NT2/D1 (cell line): ENCODE results near the gene EPB41L4A.

Experiments used
- DNase-seq: peaks from one replicate; pipeline ENCODE4 v3.0.0-alpha.2; 2011; ENCODE audit warnings: low read depth, low spot score
- H3K27me3 ChIP-seq: 2 replicates; pipeline ENCODE4 v1.6.0; 2011; ENCODE audit warnings: mild to moderate bottlenecking; ENCODE audit not compliant: insufficient read length, insufficient read depth
- H3K36me3 ChIP-seq: 2 replicates; pipeline ENCODE4 v1.6.1; 2011; ENCODE audit warnings: mild to moderate bottlenecking, low read length, mixed read lengths; ENCODE audit not compliant: insufficient read depth, insufficient read length
- H3K4me1 ChIP-seq: 2 replicates; pipeline ENCODE4 v1.5.1; 2011; ENCODE audit not compliant: insufficient read depth, insufficient read length
- H3K4me3 ChIP-seq: 2 replicates; pipeline ENCODE4 v1.5.1; 2011; ENCODE audit warnings: low read depth; ENCODE audit not compliant: insufficient read length
- H3K9ac ChIP-seq: 2 replicates; pipeline ENCODE4 v1.6.0; 2011; ENCODE audit warnings: low read depth; ENCODE audit not compliant: insufficient read length
- H3K9me3 ChIP-seq: 2 replicates; pipeline ENCODE4 v1.5.1; 2011; ENCODE audit warnings: mild to moderate bottlenecking, low read length; ENCODE audit not compliant: insufficient read depth
- SUZ12 ChIP-seq: IDR thresholded peaks from 2 replicates; pipeline ENCODE4 v1.6.1; 2011; ENCODE audit not compliant: insufficient read length, insufficient read depth; ENCODE audit errors: extremely low read depth
- YY1 ChIP-seq: IDR thresholded peaks from 2 replicates; pipeline ENCODE4 v1.6.1; 2011; ENCODE audit not compliant: insufficient read length, insufficient read depth
- ZNF274 ChIP-seq: IDR thresholded peaks from 2 replicates; pipeline ENCODE4 v1.6.1; 2011; ENCODE audit warnings: mild to moderate bottlenecking, low read depth, low read length

EPB41L4A gene

DNA sequence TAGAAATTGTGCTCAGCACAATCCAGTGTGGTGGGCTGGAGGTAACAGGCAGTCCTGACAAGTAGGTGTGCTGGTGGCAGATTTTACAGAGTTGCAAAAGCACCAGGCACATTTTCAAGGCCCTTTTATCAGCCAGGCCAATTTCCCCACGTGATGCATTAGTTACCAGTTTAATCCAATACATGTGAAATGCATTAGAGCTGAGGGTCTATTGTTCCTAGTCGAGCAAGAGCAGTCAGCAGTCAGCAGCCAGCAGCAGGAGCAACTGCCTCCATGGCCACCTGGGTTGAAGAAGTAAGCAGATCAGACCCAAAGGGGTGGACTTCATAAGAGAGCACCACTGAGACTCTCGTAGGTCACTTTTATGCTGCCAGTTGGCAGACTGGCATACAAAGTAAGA, 76.7 kb downstream of the EPB41L4A start:
- Histone ChIP-seq H3K4me3 (no peak overlapping the region), H3K36me3 (no peaks in the 10 kb centered on the region), H3K4me1 (no peaks in the 10 kb centered on the region), H3K27me3 (no peaks in the 10 kb centered on the region), H3K9ac (no peak overlapping the region), H3K9me3 (no peaks in the 10 kb centered on the region)
- TF ChIP-seq ZNF274 = no peak
- TF ChIP-seq SUZ12 = no peak
- TF ChIP-seq YY1 = no peak
- no peak for DNase-seq

DNA sequence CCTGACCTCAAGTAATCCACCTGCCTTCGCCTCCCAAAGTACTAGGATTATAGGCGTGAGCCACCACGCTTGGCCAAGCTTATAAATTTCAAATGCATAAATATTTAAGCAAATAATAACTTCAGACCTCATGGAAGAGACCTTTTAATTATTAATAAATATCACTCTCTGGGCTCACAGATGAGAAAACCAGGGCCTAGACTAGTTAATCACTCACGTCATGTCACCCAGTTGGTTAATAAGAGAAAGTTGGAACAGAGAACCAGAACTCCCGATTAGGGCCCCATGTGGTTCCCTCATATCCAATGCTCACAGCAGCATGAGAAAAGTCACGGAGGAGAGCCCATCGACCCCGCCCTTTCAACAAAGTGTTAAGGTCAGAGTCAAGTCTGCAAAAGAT, 79.3 kb downstream of the EPB41L4A start:
- H3K4me1 ChIP-seq = no peaks in the 10 kb centered on the region
- no peak overlapping the region for H3K4me3 ChIP-seq
- H3K9ac ChIP-seq = no peak overlapping the region
- DNase-seq = no peak
- no peaks in the 10 kb centered on the region for H3K9me3 ChIP-seq
- H3K27me3 ChIP-seq = no peaks in the 10 kb centered on the region
- no peaks in the 10 kb centered on the region for H3K36me3 ChIP-seq
- TF ChIP-seq ZNF274 = no peak
- TF ChIP-seq SUZ12 = no peak
- no peak for TF ChIP-seq YY1

DNA sequence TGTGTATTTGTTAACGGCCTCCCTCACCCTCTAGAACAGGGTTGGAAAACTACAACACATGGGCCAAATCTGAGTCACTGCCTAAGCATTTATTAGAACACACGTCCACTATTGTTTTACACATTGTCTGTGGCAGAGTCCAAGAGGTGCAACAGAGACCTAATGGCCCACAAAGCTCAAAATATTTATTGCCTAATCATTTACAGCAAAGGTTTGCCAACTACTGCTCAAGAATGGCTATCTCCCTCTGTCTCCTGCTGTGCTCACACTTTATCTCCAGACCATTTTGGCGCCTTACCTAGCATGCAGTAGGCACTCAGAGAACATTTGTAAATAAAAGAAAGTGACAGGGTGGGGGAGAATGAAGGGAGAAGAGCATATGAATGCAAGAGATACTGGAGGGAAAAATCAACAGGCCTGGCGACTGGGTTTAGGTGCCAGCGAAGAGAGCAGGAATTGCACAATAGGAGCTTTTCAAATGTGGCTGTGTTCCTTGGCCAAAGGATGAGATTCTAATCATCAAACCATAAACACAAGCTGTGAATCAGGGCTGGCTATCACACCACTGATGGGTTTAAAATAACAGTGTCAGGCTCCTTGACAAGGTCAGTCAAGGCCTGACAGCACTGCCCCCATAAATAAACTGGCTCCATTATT, 80.3 kb downstream of the EPB41L4A start:
- DNase-seq = no peak
- no peak overlapping the region for H3K9ac ChIP-seq
- no peaks in the 10 kb centered on the region for H3K4me1 ChIP-seq
- H3K36me3 ChIP-seq = no peaks in the 10 kb centered on the region
- TF ChIP-seq SUZ12 = no peak
- no peak for TF ChIP-seq YY1
- TF ChIP-seq ZNF274 = no peak
- H3K27me3 ChIP-seq = no peaks in the 10 kb centered on the region
- no peaks in the 10 kb centered on the region for H3K9me3 ChIP-seq
- no peak overlapping the region for H3K4me3 ChIP-seq

DNA sequence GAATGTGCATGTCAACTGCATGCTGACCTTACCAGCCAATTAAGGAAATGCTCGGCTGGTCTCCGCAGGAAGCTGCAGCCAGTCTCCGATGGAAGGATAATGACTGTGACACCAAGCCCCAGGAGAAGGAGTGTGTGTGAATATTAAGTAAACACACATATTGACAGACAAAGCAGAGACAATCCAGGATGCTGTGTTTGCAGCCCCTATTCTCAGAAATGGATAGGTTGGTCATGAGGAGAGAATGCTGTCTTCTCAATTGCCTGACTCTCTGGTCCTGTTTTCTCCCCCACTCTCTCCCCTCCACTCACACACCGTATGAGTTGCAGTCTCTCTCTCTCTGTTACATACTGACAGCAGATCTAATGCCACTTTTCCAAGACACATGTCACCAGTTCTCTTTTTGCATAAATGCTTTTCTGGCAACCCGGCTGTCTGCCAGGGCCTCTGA, 85.7 kb downstream of the EPB41L4A start:
- TF ChIP-seq YY1 = no peak
- TF ChIP-seq ZNF274 = no peak
- no peak for TF ChIP-seq SUZ12
- DNase-seq = peak; percentile 15
- Histone ChIP-seq H3K36me3 (no peaks in the 10 kb centered on the region), H3K4me3 (no peak overlapping the region), H3K27me3 (no peaks in the 10 kb centered on the region), H3K9ac (no peak overlapping the region), H3K9me3 (no peaks in the 10 kb centered on the region), H3K4me1 (peaks cover 2% of the 10 kb centered on the region)

DNA sequence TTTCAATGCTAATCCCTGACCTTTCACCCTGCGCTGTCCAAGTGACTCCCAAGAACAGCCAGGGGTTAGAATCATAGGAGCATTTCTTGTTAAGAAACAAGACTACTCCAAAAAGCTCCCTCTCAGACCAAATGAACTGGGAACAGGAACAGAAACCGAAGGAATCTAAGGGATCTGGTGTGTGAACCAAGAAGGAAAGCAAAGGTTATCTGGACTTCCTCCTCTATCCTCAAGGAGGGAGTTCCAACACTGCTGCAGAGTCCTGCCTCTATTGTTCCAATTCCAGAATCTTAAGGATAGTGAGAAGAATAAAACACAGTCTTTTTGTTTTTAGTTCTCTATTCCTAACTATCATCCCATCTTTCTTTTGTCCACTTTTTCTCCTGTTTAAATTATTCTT, 87.2 kb downstream of the EPB41L4A start:
- H3K4me1 ChIP-seq = peaks cover 2% of the 10 kb centered on the region
- no peaks in the 10 kb centered on the region for H3K9me3 ChIP-seq
- no peak for DNase-seq
- TF ChIP-seq ZNF274 (no peak), YY1 (no peak), SUZ12 (no peak)
- H3K36me3 ChIP-seq = no peaks in the 10 kb centered on the region
- no peaks in the 10 kb centered on the region for H3K27me3 ChIP-seq
- no peak overlapping the region for H3K9ac ChIP-seq
- no peak overlapping the region for H3K4me3 ChIP-seq

DNA sequence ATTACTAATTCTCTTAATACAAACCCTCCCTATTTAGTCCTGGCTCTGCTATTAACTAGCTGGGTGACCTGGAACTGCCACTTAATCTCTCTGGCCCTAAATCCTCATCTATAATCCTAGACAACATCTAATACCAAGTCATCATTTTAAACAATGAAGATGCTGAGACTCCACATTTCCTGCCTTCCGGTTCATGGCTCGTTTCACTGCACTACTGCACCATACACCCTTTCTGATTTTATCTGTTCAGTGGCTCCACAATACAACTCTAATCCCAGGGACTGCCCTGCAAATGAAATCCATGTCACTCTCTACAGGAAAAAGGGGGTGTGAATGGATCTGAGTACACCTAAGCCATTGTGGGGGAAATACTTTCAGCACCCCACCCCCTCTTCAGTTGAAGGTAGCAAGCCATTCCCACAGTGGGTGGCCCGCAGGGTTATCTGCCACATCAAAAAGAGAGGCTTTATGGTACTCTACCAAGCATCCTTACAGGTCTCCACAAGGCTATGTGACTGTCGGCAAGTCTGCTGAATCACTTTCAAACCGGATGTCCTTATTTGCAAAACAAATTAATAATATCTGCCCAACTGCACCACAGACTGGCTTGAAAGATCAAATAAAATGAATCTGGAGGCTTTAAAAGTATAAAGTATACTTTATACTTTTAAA, 89.5 kb downstream of the EPB41L4A start:
- Histone ChIP-seq H3K9ac (no peak overlapping the region), H3K36me3 (no peaks in the 10 kb centered on the region), H3K4me1 (peaks cover 2% of the 10 kb centered on the region), H3K4me3 (no peak overlapping the region), H3K27me3 (no peaks in the 10 kb centered on the region), H3K9me3 (no peaks in the 10 kb centered on the region)
- no peak for TF ChIP-seq YY1
- TF ChIP-seq SUZ12 = no peak
- no peak for TF ChIP-seq ZNF274
- no peak for DNase-seq

DNA sequence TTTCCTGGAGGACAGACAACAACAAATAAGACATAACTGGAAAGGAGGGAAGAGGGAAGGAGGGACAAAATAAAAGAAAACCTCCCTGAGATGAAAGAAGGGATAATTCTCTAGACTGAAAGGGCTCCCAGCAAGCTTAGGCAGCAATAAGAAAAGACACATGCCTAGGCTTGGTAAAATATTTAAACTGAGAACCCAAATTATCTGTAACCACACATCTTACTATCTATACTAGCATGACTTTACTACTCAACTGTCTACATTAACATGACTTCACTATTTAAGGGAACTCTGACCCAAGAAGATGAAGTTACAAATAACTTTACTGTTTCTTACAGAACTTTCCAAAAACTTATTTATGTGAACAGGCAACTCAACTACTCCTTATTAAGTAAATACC, 95.9 kb downstream of the EPB41L4A start:
- Histone ChIP-seq H3K4me3 (no peak overlapping the region), H3K27me3 (no peaks in the 10 kb centered on the region), H3K9ac (no peak overlapping the region), H3K4me1 (no peaks in the 10 kb centered on the region), H3K36me3 (no peaks in the 10 kb centered on the region), H3K9me3 (no peaks in the 10 kb centered on the region)
- TF ChIP-seq YY1 (no peak), ZNF274 (no peak), SUZ12 (no peak)
- DNase-seq = no peak
